Hypothalamus (tissue), 51 donors: ENCODE results near the gene MDFI.

Experiments
- DNase-seq, 51 donors: peaks; one replicate each; lab custom pipeline; 2025; lab: John Stamatoyannopoulos, UW

The MDFI gene

GRCh38 chr6:41630946-41631345, 7.3 kb upstream of the MDFI start:
- no peak for DNase-seq

GRCh38 chr6:41633056-41633634, 5.1 kb upstream of the MDFI start:
- no peak for DNase-seq

- peak in 16 of 51 donors; percentile 9 to 79 (median 24) for DNase-seq
These were observed 3.6 kb upstream of the MDFI start for GRCh38 chr6:41634657-41635056.

- DNase-seq, result no peak
These were observed 2.9 kb upstream of the MDFI start for GRCh38 chr6:41635365-41635764.

GRCh38 chr6:41636833-41637193, 1.5 kb upstream of the MDFI start:
- no peak for DNase-seq

GRCh38 chr6:41637194-41638001, 870 bp upstream of the MDFI start:
- DNase-seq, result no peak

- DNase-seq, result peak in 2 of 51 donors; percentile 13 to 23
These were observed 904 bp downstream of the MDFI start for GRCh38 chr6:41638935-41639808.

- no peak for DNase-seq
These were observed 1.6 kb downstream of the MDFI start for GRCh38 chr6:41639809-41640371.

- no peak for DNase-seq
These were observed 2.2 kb downstream of the MDFI start for GRCh38 chr6:41640426-41640825.

GRCh38 chr6:41641352-41641925, 3.2 kb downstream of the MDFI start:
- DNase-seq, result no peak

GRCh38 chr6:41642090-41642959, 4.1 kb downstream of the MDFI start:
- no peak for DNase-seq

- DNase-seq, result no peak
These were observed 5.0 kb downstream of the MDFI start for GRCh38 chr6:41642960-41643898.

GRCh38 chr6:41643899-41644269, 5.6 kb downstream of the MDFI start:
- DNase-seq, result no peak

GRCh38 chr6:41644297-41644879, 6.1 kb downstream of the MDFI start:
- no peak for DNase-seq

GRCh38 chr6:41645007-41645618, 6.8 kb downstream of the MDFI start:
- no peak for DNase-seq

GRCh38 chr6:41646026-41646795, 7.9 kb downstream of the MDFI start:
- DNase-seq, result no peak

GRCh38 chr6:41647061-41647511, 8.8 kb downstream of the MDFI start:
- DNase-seq, result peak in 1 of 51 donors; percentile 10
